Amygdala (tissue), 56 donors: ENCODE data around the gene SDHA.
"Not testable (repeated sequence)": the region's sequence is repeated elsewhere in the genome, so short reads cannot be mapped to it uniquely, and the experiment has no call there.

Experiments
- DNase-seq, 56 donors: peaks; one replicate each; lab custom pipeline; 2025; lab: John Stamatoyannopoulos, UW

Gene SDHA

DNA sequence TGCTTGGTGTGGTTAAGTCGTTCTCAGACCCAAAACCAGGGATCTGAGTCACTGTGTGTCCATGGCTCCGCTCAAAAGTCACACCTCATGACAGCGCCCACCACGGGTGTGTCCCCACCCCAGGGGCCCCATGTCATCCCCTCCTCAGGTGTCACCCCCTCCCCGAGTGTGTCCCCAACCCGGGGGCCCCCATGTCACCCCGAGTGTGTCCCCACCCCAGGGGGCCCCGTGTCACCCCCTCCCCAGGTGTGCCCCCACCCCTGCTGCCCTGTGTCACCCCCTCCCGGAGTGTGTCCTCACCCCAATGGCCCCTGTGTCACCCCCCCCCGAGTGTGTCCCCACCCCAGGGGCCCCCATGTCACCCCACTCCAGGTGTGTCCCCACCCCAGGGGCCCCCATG lies 21.8 kb upstream of the SDHA start:
- DNase-seq, result no peak

DNA sequence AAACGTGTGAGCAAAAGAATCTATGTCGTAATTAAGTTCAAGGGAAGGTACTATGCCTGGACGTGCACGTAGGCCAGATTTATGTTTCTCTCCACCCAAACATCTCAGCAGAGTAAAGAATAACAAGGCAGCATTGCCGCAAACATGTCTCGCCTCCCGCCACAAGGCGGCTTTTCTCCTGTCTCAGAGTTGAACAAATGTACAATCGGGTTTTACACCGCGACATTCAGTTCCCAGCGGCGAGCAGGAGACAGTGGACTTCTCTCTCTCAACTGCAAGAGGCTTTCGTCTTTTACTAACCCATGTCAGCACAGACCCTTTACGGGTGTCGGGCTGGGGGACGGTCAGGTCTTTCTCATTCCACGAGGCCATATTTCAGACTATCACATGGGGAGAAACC lies 21.1 kb upstream of the SDHA start:
- peak in 12 of 56 donors; percentile 2 to 31 (median 21) for DNase-seq

DNA sequence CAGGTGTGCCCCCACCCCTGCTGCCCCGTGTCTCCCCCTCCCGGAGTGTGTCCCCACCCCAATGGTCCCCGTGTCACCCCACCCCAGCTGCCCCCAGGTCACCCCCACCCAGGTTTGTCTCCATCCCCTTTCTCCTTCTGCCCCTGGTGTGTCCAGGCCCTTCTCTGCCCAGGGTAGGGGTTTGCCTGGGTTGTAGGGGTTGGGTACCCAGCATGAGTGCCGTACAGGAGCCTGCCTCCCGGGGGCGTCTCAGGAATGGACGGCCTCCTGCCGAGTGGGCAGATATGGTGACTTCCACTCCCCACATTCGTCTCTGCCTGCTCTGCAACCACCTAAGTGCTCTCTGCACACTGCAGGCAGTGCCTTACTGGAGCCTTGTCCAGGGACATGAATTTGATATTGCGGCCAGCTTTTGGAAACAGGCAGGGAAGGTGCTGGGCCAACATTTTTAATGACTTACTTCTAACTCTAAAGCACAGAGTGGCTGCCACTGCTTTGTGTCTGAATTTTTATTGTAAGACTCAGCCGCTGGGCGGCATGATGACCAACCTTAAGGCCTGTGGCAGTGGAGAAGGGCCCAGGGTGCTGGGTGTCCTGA lies 20.1 kb upstream of the SDHA start:
- DNase-seq, result no peak

DNA sequence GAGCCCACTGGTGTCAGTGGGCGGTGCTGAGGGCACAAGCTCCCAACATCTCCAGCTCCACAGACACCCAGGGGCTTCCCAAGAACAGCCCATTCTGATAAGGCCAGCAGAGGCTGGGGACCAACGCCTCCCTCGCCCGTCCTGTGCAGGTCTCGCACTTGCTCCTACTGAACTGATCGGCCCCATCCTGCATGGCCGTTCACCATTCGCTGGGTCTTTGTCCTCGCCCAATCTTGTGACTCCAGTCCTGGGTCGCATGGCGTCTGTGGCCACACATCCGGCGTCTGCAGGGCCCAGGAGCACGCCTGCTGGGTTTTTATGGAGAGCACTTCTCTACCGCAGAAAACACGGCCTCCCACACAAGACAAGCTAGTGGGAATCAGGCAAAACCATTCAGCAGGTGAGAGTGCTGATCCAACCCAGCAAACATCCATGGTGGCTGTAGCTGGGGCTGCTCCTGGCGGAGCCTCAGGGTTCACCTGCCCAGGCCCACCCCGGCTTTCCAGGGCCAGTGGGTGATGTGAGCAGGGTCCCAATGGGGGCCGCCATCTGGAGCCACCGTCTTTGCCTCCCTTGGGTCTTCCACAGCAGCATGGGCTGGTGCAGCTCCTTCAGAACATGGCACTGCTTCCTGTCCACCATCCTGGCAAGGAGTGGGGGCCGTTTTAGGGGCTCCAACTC lies 19.5 kb upstream of the SDHA start:
- no peak for DNase-seq

DNA sequence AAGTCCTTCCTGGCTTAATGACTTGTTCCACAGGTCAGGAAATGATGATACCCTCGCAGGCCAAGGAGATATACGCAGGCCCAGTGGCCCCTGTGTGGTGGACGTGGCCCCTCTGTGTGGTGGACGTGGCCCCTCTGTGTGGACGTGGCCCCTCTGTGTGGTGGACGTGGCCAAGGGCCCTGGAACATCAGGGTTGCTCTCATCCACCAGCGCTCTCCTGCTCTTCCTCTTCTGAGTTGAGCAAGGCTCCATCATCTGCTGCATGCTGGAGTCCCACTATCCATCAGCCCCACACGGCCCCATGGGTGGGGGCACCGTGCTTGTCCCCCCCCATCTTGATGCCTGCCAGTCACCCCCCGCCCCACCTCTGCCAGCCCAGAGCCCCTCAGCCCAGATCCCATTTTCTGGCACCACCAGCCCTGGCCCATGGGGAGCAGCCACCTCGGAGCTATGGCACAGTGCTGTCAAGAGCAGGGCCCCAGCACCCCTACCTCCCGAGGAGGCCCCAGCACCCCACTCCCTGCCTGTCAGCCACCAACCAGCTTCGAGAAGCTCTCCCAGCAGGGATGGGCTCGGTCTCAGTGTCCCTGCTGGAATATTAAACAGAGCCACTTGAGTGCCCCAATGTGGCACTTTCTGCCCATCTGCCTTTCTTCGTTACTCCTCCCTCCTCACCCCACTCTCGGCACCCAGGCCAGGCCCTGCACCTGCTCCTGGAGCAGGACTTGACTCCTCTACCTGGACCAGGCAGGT lies 18.7 kb upstream of the SDHA start:
- no peak for DNase-seq

DNA sequence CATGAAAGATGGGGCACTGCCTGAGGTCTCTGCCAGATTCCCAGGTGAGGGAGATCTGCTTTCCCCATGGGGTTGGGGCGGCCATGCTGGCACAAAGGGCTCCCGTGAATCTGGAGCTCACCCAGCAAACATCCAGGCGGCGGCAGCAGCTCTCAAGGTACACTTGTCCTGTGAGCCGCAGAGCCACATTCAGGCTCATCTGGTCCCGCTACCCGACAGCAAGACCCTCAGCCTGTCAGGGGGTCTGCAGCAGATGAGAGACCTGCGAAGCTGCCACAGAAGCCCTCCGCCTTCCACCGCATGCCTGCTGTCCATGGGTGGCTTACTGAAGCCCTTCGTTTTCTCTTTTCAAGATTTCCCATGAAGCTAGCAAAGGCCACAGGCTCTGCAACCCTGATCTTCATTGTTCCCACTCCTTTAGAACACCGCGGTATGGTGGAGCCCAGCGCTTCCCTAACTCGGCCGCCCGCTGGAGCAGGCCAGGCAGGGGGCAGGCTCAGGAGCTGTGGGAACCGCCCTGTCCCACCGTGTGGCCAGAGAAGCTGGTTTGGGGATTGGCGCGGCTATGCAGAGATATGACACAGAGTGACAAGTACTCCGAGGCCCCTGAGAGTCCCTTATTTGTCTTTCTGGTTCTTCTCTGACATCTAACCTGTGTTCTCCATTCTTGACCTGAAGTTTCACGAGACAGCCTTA lies 18.0 kb upstream of the SDHA start:
- DNase-seq, result no peak

DNA sequence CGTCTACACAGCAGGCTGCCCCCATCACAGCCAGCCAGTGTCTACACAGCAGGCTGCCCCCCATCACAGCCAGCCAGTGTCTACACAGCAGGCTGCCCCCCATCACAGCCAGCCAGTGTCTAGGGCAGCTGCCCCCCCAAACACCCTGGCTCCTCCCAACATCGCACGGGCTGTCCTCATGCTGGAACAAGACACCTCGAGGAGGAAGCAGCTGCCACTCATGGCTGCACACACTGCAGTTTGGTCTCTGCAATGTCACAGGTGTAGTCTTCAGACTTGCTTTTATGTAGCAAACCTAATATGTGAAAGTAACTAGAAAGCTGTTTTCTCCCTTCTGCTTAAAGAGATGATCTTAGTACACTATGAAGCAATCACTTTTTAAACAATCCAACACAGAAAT lies 17.1 kb upstream of the SDHA start:
- DNase-seq, result no peak

DNA sequence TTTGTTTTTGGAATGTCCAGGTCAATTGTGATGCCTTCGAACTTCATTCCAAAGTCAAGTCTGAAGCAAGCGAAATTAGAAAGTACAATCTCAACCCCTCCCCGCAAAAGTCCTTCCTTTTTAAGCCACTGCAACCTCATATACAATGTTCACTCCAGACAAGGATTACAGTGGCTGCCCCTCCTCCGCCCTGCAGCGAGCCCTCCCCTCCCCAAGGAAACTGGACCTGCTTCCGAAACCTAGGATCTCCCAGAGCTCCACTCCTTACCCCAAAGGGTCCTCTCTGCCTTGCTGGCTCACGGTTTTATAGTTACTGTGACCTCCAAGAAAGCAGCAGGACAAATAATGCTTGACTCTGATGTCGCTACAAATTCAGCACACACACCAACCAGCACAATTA lies 16.4 kb upstream of the SDHA start:
- no peak for DNase-seq

DNA sequence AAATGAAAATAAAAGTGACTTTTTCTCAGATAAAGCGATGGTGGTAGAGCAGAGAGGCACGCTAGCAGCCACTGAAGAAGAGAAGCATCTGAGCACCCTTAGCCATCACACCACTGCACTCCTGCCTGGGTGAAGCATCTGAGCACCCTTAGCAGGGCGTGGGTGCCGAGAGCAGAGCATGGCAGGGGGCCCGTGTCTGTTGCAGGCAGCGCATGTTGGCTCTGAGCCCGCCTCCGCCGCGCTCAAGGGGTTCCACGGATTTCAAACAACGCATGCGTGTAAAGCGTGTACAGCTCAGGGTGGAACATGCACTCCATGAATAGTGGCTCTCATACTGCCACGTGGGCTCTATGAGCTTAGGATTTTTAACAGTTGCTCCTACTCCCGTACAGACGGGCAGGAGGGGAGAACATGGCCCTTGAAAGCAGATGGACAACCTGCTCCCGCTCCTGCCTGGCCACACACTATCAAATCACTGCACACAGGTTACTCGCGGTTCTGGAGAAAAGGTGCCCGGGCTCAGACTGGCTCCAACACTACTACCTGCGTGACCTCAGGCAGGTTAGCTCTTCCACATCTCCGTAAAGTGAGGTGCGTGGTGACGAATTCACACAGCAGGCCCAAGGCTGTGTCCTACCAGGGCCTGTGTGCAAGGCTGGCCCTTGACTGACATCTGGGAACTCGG lies 14.7 kb upstream of the SDHA start:
- DNase-seq, result no peak

DNA sequence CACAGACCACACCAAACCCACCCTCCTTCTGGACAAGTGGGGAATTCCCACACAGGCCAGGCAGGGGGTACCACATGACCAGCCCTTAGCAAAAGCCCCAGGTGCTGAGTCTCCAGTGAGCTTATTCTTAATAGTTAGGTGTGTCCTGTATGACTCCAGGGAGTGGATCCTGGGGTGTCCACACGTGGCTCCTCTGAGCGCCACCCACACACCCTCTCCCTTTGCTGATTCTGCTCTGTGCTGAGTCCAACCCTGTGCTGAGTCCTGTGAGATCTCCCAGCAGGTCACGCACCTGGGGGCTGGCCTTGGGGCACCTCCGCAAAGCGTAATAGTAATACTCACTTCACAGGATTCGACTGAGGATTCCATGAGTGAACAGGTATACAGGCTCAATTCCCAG lies 14.1 kb upstream of the SDHA start:
- no peak for DNase-seq

DNA sequence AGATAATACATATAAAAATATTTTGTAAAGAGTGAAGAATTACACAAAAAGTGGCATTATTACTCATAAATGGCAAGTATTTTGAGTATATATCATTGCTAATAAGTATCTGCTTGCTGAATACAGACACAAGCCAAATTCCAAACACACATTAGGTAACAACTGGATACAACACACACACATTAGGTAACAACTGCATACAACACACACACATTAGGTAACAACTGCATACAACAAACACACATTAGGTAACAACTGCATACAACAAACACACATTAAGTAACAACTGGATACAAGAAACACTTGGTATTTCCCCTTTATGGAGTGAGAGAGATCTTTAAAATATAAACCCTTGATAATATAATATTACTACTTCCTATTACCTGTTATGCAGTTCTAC lies 13.7 kb upstream of the SDHA start:
- DNase-seq, result no peak

DNA sequence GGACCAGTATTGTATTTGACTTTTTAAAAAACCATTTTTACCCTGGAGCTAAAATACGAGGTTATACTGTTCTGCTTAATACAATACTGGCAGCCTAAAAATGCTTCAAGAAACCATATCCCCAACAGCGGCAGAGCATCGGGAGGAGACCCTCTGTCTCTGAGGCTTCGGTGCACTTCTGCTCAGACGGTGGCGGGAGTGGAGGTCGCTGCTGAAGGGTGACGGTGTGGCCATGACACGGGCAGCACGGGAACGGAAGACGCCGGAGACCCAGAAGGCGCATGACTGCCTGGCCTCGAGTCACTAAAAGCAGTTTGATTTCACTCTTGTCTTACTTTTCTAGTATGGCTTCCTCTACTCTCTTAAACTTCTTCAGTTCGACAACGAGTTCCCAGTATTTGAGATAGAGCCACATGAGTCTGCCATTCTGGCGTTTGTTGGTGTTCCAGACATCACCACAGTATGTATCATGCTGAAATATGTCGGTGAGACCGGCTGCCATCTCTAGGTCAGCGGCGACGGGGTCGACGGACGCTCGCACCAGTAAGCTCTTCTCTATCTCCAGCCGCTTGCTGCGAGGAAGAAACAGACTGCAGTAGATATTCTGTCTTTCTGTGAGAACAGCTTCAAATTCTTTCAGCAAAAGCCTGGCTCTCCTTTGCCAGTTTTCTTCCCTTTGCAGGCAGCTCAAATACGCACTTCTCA lies 13.0 kb upstream of the SDHA start:
- DNase-seq, result no peak

DNA sequence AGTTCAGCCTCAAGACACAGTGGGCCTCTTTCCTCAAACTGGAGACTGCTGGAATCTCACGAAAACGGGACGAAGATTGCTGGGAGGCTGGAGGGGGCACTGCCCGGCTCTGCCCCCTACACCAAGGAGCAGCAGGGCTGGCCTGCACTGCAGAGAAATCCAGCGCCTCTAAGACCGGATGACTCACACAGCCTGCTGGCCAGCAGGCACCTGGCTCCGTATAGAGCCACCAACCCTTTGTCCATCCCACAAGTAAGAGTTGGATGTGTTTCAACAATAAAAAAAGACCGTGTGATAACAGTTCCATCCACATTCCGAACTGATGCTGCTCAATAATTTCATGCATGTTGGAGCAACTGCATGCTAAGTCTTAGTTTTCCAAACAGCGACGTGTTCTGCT lies 11.7 kb upstream of the SDHA start:
- no peak for DNase-seq

DNA sequence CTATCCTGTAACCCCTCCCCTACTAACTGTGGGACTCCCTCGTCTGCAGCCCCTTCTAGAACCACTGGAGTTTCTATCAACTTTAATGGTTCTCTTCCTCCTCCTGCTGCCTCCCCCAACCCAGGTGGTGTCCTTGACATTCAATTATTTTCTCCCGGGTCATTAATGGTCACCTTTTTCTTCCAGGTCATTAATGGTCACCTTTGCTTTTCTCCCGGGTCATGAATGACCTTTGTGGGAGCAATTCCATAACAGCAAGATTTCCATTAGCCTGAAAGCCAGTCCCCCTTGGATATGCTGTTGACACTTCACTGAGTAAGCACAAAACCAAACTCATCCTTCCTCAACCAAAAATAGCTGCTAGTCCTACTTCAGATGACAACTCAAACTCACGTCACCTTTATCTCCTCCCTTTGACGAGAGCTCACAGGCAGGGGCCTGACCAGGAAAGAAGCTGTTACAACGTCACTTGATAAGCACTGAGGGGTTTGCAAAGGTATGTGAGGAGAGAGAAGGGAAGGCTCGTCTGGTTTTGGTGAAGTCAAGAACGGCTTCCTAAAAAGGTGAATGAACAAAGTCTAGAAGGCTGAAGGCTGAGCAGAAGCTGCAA lies 11.1 kb upstream of the SDHA start:
- DNase-seq, result no peak

DNA sequence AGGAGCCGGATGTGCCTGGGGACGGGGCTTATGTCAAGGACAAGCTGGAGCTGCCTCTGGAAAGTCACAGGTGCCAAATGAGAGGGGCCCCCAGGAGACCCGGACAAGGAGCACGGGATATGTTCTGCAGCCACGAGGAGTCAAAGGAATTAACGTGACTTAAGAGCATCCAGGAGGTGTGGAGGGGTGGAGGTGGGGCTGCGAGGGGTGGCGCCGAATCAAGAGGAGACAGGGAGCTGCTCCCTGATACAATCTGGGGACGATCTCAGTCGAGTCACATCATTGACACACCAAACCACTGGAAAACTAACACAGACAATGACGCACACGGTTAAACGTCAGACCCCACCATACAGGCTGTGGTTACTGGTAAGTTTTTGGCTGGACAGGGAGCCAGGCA lies 10.5 kb upstream of the SDHA start:
- no peak for DNase-seq

DNA sequence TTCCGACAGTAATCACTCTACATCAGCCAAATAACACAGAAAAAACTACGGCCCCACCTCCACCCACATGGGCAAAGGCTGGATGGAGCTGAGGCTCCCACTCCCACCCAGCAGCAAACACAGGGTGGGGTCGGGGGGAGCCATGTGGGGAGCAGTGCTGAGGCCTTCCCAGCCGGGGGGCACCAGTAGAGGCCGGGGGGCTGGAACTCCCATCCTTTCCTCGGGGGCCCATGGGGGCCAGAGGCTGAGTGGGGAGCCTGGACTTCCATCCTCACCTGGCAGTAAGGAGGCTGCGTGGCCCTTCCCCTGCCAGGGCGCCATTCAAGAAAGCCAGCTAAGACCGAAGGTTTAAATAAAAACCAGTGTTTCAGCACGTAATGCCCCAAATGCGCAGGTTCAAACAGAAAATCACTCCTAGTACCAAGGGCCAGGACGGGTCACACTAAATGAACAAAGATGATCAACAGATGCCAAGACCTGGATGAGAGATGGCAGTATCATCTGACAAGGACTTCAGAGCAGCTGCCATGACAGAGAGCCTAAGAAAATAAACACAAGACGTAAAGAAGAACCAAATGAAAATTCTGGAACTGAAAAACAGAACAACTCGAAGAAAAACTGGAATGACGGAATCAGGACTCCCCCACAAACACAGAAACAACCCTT lies 9.5 kb upstream of the SDHA start:
- DNase-seq, result no peak

DNA sequence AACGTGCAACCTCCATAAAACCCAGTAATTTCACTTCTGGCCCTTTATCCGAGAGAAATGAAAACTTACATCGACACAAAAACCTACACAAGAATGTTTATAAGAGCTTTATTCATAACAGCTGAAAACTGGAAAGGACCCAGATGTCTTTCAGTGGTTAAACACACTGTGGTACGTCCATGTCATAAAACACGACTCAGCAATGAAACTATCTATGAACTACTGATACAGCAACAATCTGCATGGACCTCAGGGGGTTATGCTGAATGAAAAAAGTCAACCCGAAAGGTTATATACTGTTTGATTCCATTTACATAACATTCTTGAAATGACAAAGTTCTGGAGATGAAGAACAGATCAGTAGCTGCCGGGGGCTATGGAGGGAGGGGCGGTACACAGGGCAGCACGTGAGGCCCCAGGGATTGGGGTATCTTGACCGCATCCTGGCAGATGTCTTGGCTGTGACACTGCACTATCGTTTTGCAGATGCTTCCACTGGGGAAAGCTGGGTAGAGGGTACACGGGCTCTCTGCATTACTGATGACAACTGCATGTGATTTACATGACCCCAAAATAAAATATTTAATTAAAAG lies 4.2 kb upstream of the SDHA start:
- no peak for DNase-seq

DNA sequence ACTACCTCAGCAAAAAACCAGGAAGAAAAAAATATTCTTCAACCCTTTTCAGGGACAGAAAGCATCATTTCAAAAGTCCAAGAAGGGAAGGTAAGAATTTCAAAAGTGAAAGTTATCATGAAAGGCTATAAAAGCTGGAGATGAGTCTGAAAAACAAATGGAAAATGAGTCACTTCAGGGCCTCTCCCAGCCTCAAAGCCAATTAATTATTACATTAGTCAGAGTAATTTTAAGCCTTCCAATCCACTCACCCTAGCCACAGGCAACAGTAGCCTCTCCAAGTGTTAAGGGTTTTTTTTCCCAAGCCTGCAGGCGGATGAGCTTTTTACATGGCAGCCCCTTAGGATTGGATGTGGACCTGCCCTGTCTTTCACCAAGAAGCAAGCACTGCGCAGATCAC lies 2.9 kb upstream of the SDHA start:
- not testable (repeated sequence) for DNase-seq

DNA sequence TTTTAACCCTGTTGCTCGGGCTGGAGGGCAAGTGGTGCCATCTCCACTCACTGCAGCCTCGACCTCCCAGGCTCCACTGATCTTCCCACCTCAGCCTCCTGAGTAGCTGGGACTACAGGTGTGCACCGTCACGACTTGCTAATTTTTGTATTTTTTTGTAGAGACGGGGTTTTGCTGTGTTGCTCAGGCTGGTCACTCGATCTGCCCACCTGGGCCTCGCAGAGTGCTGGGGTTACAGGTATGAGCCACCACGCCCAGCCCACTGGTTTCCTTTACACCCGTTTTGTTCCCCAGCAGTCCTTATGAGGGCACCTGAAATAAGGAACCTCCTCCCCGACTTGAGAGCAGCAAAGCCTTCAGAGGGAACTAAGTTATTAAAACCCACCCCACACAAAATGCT lies 2.0 kb upstream of the SDHA start:
- not testable (repeated sequence) for DNase-seq
